H1 (cell line): Measurements from ENCODE around the gene RAB11A. TPM values are rescaled to one million over a fixed set of nuclear protein-coding genes. Genes with fewer than 3 reads are reported as not detected.
A peak's percentile ranks its signal among the peaks of the same experiment; 100 is the strongest.

Source experiments
- CHD7 ChIP-seq: fragments of 300-600 bp; sonication (generic); IDR thresholded peaks from 2 replicates; pipeline ENCODE4 v1.7.1; 2012; ENCODE audit warnings: low read length, moderate library complexity, mild to moderate bottlenecking, inconsistent platforms; ENCODE audit not compliant: insufficient replicate concordance
- EGR1 ChIP-seq: IDR thresholded peaks from 2 replicates; pipeline ENCODE4 v1.6.1; 2011; ENCODE audit warnings: low read depth, low read length, borderline replicate concordance
- HDAC2 ChIP-seq, 2 experiments: fragments of 300-600 bp in 1 of 2; sonication (generic) in 1 of 2; IDR thresholded peaks; 2 replicates each; pipeline ENCODE4 v1.6.1; 2011 to 2012; ENCODE audit warnings: low read depth in 2 of 2, low read length in 2 of 2, mild to moderate bottlenecking in 2 of 2, moderate library complexity in 2 of 2, borderline replicate concordance in 1 of 2, inconsistent platforms in 1 of 2
- NANOG ChIP-seq: IDR thresholded peaks from 2 replicates; pipeline ENCODE4 v1.6.1; 2011; ENCODE audit warnings: low read length, low read depth, mild to moderate bottlenecking, inconsistent platforms; ENCODE audit not compliant: insufficient read depth, poor library complexity, severe bottlenecking
- POLR2AphosphoS5 ChIP-seq: IDR thresholded peaks from 2 replicates; pipeline ENCODE4 v1.6.1; 2011; ENCODE audit warnings: low read depth, low read length
- RXRA ChIP-seq: IDR thresholded peaks from 2 replicates; pipeline ENCODE4 v1.6.1; 2011; ENCODE audit warnings: low read depth, mild to moderate bottlenecking, low read length, moderate library complexity; ENCODE audit not compliant: insufficient read depth
- SP4 ChIP-seq: IDR thresholded peaks from 2 replicates; pipeline ENCODE4 v1.6.1; 2012; ENCODE audit warnings: low read length, inconsistent platforms
- TCF12 ChIP-seq: IDR thresholded peaks from 2 replicates; pipeline ENCODE4 v1.6.1; 2011; ENCODE audit warnings: low read depth, mild to moderate bottlenecking, low read length
- ZNF274 ChIP-seq: IDR thresholded peaks from 2 replicates; pipeline ENCODE4 v1.7.0; 2012; ENCODE audit warnings: low read length, borderline replicate concordance; ENCODE audit errors: extremely low read depth
- polyA plus RNA-seq, 7 experiments: library from polyadenylated mRNA; depleted of rRNA in 3 of 7; stranded (reverse) in 5 of 7; unstranded in 2 of 7; fragments of >200 nt in 5 of 7; fragments of 200-250 nt in 2 of 7; gene quantifications; 1 replicate in 5 of 7; 2 replicates in 1 of 7; 4 replicates in 1 of 7; pipeline versions ENCODE4 v1.2.1 to v1.2.3, GENCODE V29; 2011 to 2013; ENCODE audit warnings: missing spikeins in 2 of 7, mixed read lengths in 2 of 7
- total RNA-seq: library from RNA; stranded (reverse); fragmentation: NEBNext Ultra II Directional; extraction: Animal tissue kit (Norgen Biotek cat#: 25700); gene quantifications from 2 replicates; pipeline ENCODE4 v1.2.1, GENCODE V29; 2021

RAB11A gene
- total and polyA plus RNA-seq, 2 of the 8 experiments (the other 6 are each of a cell fraction or from before 2014, with no cell fraction given) = 211 to 254 TPM

GRCh38 chr15:65824031-65824743, 45.1 kb upstream of the RAB11A start (continued):
- 0 out of 4 replicates have a peak, but pooled peaks of 1 of the 2 experiments have one; percentile 38 for TF ChIP-seq HDAC2 (IDR thresholded peaks at IDR 0.05; ENCODE audit: borderline replicate concordance in 1 of 2, low read depth in 2 of 2, low read length in 2 of 2)
- TF ChIP-seq POLR2AphosphoS5 = no peak
- no peak for TF ChIP-seq ZNF274
- no peak for TF ChIP-seq TCF12
- no peak for TF ChIP-seq RXRA
- TF ChIP-seq NANOG = no peak
- no peak for TF ChIP-seq CHD7
- TF ChIP-seq SP4 = no peak
- no peak for TF ChIP-seq EGR1
